Testis (tissue), 2 donors: ENCODE results near the gene ATXN7.

Experiments
- POLR2A ChIP-seq: fragments of 450-650 bp; IDR thresholded peaks from one replicate; pipeline ENCODE4 v1.6.1; 2017; ENCODE audit warnings: antibody characterized with exemption, mild to moderate bottlenecking, moderate library complexity
- TF ChIP-seq, protein P1 (sequence below), 3 experiments: fragments of 450-650 bp in 2 of 3; fragments of 200-600 bp in 1 of 3; sonication (generic) in 1 of 3; IDR thresholded peaks; one replicate each; pipeline ENCODE4 v1.5.1; 2016 to 2019; ENCODE audit warnings: antibody characterized with exemption in 3 of 3, mild to moderate bottlenecking in 2 of 3, moderate library complexity in 1 of 3

DNA sequence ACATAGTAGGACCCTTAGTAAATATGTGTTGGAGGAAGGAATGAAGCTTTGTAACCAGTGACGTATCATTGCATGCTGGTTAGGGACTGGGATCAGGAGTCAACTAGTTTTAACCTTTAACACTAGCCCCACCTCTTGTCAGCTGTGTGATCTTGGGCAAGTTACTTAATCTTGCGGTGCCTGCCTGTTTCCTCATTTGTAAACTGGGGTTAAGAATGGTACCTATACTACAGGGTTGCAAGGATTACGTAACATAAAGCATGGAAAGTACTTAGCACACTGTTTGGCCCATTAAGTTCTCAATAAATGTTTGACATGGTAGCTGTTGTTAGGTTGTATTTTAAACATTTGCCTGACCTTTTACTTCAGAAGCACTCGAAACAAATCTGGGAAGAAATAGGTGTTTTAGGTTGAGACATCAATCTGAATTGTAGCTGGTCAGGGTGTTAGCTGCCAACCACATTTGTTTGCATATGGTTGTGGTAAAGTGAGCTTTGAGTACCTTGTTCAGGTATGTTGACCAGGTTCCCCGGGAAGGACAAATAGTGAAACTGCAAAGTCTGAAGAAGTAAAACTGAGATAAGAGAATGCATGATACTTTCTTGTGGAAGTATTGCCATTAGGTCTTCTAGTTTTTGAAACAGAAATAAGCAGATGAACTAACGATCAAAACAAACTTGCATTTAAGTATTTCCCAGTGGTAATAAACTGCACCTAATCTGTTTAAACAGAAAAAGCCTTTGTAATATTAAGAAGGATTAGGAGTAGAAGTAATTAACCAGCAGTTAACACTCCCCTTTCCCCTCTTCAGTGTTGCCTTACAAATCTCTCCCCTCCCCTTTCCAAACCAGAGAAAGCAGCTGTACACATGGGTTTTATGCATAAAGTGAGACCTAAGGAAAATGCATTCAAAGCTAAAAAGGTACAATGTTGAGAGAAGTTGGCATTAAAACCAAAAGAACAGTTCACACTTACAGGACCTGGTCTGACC is 74.3 kb downstream of the ATXN7 start:
- no peak for TF ChIP-seq POLR2A
- TF ChIP-seq, protein P1, sequence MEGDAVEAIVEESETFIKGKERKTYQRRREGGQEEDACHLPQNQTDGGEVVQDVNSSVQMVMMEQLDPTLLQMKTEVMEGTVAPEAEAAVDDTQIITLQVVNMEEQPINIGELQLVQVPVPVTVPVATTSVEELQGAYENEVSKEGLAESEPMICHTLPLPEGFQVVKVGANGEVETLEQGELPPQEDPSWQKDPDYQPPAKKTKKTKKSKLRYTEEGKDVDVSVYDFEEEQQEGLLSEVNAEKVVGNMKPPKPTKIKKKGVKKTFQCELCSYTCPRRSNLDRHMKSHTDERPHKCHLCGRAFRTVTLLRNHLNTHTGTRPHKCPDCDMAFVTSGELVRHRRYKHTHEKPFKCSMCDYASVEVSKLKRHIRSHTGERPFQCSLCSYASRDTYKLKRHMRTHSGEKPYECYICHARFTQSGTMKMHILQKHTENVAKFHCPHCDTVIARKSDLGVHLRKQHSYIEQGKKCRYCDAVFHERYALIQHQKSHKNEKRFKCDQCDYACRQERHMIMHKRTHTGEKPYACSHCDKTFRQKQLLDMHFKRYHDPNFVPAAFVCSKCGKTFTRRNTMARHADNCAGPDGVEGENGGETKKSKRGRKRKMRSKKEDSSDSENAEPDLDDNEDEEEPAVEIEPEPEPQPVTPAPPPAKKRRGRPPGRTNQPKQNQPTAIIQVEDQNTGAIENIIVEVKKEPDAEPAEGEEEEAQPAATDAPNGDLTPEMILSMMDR (IDR thresholded peaks at IDR 0.05): no peak
